GM20000 (cell line): ENCODE results near the gene SLC38A2.
"Not testable (repeated sequence)": the region's sequence is repeated elsewhere in the genome, so short reads cannot be mapped to it uniquely, and the experiment has no call there.

ENCODE experiments used
- DNase-seq: peaks from one replicate; pipeline ENCODE4 v3.0.0; 2012; ENCODE audit warnings: low spot score
- CTCF ChIP-seq: IDR thresholded peaks from 2 replicates; pipeline ENCODE4 v1.5.1; 2012; ENCODE audit warnings: mild to moderate bottlenecking, control low read depth; ENCODE audit errors: extremely low read depth, missing control alignments

Gene SLC38A2

GRCh38 chr12:46332260-46332659, 40.3 kb downstream of the SLC38A2 start:
- no peak for TF ChIP-seq CTCF
- no peak for DNase-seq

GRCh38 chr12:46325075-46325474, 47.5 kb downstream of the SLC38A2 start:
- DNase-seq, result not testable (repeated sequence)

- no peak for TF ChIP-seq CTCF
- no peak for DNase-seq
Measured at GRCh38 chr12:46320731-46321130, 51.8 kb downstream of the SLC38A2 start.

GRCh38 chr12:46318037-46318436, 54.5 kb downstream of the SLC38A2 start:
- DNase-seq, result no peak
- TF ChIP-seq CTCF, result no peak
